GM19324 (cell line): ENCODE results near the gene GCM1.

Experiments
- ATAC-seq: cut with Tn5 transposase; IDR thresholded peaks from one replicate; pipeline ENCODE4 v1.9.1; 2021; ENCODE audit warnings: mild to moderate bottlenecking, moderate library complexity; ENCODE audit not compliant: unreplicated experiment, low FRiP score

The GCM1 gene

DNA sequence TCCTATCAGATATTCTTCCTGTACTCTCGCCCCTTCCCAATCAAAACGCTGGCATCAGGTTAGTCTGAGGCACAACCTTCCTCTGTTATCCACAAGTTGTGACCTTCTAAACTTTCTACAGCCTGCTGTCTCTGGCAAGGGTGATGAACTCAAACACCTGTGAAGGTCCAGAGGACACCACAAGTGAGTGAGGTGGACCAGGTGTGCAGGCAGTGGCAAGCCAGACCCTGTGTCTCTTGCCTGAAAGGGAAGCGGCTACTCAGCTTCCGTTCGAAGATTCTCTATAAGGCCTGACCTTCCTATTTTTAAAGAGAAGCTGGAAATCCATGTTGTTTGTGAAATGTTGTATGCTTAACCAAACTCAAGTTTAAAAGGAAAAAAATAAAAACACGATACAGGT is 36.8 kb downstream of the GCM1 start:
- ATAC-seq = no peak

DNA sequence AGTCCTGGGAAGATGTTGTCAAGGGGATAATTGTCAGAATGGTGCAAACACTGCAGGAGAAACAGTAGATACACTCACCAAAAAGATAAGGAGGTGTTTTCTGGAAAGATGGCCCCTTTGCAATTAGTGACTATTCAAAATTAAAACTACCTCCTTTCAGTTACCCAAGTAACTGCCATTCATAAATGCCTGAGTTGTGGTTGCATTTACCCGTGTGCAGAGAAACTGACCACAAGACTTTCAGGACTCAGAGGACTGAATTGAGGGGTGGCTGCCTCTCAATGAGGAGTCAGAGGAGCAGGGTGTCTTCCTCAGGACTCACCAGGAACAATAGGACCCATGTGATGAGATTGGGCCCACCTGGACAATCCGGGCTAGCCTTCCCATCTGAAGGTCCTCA is 39.0 kb downstream of the GCM1 start:
- peak; percentile 54 for ATAC-seq

GRCh38 chr6:53107091-53107490 is 41.5 kb downstream of the GCM1 start:
- ATAC-seq = no peak

GRCh38 chr6:53104916-53105315 is 43.7 kb downstream of the GCM1 start:
- ATAC-seq = no peak

- no peak for ATAC-seq
Observed at GRCh38 chr6:53103993-53104675, 44.5 kb downstream of the GCM1 start.

DNA sequence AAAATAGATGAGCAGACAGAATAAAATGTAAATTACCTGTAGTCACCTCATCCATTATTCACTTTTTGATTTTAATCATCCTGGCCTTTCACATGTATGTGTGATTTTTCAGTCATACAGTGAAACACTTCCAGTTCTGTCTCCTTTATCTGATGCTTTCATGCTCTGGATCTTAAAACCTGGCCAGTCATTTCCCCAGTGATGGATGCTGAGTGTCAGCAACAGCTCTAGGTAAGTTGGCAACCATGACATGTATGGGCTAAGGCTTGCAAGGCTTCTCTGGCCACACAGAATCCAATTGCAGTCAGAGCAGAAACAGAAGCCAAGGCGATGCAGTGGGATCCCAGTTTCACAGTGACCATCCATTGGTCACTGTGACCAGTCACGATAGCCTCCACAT is 47.6 kb downstream of the GCM1 start:
- ATAC-seq = no peak

- ATAC-seq = no peak
Observed at GRCh38 chr6:53100561-53100960, 48.1 kb downstream of the GCM1 start.

- no peak for ATAC-seq
Observed at GRCh38 chr6:53095716-53096115, 52.9 kb downstream of the GCM1 start.

- no peak for ATAC-seq
Observed at GRCh38 chr6:53095270-53095669, 53.4 kb downstream of the GCM1 start.

DNA sequence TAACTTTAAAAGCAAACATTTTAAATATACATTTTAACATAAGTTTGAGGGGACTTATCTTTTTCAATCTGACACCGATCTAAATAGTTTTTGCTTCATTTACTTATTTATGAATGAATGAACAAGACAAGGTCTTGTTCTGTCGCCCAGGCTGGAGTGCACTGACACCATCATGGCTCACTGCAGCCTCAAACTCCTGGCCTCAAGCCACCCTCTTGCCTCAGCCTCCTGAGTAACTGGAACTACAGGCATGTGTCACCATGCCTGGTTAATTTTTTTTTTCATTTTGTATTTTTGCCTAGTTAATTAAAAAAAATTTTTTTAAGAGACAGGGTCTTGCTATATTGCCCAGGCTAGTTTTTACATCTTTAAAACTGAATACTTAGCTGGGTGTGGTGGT is 58.1 kb downstream of the GCM1 start:
- no peak for ATAC-seq

- ATAC-seq = no peak
Observed at GRCh38 chr6:53089948-53090347, 58.7 kb downstream of the GCM1 start.

GRCh38 chr6:53086302-53086701 is 62.3 kb downstream of the GCM1 start:
- ATAC-seq = no peak

DNA sequence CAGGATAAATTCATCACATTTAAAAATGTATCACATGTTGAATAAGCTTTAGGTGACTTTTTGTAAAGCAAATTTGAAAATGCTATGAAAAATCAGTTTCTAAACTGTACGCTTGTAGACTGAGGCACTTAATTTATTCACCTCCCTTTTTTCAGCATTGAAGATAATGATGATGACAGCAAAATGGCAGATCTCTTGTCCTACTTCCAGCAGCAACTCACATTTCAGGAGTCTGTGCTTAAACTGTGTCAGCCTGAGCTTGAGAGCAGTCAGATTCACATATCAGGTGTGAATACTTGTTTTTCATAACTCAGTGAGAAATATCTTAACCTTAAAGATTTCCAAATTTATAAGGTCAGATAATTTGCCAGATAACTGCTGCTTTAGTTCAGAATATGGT is 67.8 kb downstream of the GCM1 start:
- no peak for ATAC-seq
